Measurements from ENCODE around the gene DAP. TPM values are rescaled to one million over a fixed set of nuclear protein-coding genes. Genes with fewer than 3 reads are reported as not detected.
A peak's percentile ranks its signal among the peaks of the same experiment; 100 is the strongest.

Gene DAP
- polyA plus RNA-seq, 12 donors = 39.2 to 84.9 (median 52.9) TPM; not detected in 1

- DNase-seq = peak; percentile 48
These were observed 65.9 kb downstream of the DAP start for GRCh38 chr5:10695055-10695649.

DNA sequence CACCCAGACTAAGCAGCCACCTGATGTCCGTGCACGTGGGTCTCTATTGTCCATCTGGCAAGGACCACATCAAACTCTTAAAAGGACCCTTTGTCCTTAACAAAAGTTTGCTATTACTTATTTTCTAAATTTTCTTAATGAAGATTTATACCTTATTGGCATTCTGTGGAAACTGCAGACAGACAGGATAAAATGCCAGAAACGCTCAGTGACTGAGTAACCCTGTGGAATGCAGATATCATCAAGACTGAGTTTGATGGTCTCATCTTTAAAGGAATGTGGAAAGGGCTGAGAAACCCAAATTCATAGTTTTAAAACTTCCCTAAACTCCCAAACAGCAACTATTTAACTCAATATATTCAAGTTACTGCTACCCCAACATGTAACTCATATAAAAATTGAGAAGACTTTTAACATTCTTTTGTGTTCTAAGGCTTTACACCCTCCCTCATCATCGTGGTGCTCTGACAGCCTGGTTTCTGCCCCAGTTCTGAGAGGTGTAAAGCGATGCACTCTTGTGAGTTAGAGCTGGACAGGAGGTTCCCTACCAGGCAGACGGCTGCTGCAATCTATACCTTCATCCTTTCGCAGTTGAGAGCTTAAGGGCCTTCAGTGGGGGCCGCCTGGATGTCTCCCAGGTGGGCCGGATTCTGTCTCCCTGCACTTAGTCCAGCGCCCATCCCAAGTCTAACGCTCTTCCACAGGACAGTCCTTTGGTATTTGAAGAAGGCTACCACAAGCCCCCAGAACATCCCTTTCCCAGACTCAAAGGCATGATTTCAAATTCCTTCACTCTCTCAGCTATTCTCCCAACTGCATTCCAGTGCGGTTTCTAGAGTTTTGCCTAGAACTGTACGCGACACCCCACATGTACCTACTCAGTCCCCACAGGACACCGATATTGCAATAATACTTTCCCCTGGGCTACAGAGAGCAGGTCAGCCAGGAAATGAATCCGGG lies 68.9 kb downstream of the DAP start:
- no peak for DNase-seq

DNA sequence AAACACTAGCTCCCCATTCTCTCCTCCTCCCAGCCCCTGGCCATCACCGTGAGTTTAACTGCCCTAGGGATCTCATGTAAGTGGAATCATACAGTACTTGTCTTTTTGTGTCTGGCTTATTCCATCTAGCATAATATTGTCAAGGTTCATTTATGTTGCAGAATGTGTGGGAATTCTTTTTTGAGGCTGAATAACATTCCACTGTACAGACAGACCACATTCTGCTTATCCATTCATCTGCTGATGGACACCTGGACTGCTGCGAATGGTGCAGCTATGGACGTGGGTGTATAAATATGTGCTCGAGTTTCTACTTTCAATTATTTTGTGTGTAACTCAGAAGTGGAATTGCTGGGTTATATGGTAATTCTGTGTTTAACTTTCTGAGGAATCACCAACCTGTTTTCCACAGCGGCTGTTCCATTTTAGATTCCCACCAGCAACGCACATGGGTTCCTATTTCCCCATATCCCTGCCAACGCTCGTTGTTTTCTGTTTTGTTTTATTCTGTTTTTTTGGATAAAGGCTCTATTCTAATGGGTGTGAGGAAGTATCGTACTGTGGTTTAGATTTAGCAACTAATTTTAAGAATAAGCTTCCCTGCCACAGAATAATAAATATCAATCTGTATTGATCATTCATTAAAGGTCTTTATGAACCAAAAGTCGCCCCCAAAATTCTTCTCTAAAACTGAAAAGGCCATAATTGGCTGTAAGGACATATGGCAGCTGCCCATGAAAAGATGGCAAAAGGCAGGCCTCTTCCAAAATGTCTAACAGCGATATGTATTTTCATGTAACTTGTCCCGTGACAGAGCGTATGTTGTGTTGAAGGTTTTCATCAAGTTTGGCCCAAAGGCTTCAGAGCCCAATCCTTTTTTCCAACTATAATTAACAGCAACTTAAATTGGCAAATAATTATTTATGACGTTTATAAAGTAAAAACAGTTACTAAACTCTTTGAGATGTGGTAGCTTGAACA lies 70.3 kb downstream of the DAP start:
- no peak for DNase-seq

DNA sequence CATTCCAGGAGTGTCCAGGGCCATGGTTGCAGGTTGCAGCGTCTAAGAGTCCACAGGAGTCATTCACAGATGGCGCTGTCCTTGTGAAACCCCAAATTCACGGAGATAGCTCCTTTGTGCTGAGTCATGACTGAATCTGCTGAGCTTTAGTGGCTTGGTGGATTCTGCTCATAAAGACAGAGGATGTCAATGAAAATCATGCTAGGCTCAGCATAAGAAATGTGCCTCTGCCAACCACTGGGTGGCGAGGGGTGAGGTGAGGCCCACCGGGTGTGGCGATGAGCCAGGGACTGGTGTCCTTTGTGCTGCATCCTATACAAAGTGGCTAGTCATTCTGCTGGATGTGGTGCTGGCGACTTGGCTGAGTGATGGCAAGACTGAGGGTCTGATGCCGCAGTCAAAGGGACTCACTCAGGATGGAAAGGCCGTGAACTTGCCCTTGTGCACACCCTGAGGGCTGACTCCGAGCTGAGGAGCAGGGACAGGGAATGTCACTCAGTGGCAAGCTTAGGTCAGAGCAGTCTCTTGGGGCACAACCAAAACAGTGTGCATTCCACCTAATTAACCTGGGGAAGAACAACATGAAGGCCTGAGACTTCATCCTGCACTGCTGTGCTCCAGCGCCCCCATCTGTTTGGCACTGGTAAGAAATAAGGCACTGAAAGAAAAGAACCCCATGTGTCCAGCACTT lies 71.5 kb downstream of the DAP start:
- no peak for DNase-seq

DNA sequence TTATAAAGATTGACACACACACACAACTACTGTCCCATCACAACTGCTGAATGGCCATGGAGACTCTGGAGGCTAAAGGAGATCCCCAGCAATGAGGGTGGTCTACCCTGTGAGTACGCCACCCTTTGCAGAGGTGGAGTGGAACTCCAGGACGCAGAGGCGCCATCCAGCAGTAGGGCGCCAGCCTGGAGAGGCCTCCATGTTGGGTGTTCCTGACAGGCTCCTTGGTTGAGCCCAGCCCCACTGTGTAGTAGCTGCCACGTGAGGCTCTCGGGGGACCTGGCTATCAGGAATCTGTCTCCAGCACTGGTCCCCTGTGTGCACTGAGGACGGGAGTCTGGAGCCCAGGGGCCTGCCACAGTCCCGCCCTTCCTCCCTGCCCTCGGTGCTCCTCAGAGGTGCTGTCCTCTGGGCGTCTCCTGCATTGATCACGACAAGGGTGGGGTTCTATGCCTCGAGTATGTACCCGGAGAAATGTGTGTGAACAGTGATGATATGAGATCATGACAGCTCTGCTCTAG lies 72.3 kb downstream of the DAP start:
- DNase-seq = no peak

DNA sequence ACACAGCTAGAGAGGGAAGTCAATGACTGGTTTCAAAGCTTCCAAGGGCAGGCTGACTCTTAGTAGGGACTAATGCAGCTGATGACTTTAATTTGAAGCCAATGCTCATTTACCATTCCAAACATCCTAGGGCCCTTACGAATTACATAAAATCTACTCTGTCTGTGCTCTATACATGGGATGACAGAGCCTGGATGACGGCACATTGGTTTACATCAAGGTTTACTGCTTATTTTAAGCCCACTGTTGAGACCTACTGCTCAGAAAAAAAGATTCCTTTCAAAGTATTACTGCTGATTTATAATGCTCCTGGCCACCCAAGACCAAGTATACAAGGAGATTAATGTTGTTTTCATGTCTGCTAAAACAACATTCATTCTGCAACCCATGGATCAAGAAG lies 74.1 kb downstream of the DAP start:
- no peak for DNase-seq

- no peak for DNase-seq
These were observed 75.9 kb downstream of the DAP start for GRCh38 chr5:10685115-10685521.

DNA sequence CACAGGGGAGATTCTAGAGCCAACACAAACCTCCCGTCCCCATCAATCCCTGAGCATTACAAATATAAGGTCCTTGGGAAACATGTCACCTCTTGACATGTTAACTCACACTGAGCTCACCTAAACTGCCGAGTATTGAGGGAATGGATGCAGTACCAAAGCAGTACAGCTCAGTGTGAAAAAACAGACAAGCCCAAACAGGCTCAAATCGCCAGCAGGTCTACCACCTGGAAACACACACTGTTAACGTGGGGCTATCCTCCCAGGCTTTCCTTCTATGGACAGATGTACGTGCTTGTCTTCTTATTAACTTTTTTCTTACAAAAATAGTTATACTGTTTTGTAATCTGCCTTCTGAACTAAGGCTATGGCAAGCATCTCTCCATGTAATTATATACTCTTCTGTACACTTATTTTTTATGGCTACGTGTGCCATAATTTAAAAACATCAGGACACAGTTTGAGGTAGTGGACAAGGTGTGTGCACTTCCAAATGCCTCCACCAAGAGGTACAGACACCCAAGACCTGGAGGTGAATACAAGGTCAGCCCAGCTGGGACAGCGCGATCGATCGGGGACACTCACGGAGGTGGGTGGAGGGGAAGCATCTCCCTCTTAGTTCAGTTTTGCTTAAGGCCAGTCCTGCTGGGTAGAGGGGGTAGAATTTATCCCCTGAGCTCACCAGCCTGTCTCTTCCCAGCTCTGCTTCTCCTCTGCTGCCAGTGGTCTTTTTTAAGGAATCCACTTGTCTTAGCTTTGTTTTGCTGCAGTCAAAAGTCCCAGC lies 76.5 kb downstream of the DAP start:
- no peak for DNase-seq

- no peak for DNase-seq
These were observed 78.1 kb downstream of the DAP start for GRCh38 chr5:10682801-10683525.

DNA sequence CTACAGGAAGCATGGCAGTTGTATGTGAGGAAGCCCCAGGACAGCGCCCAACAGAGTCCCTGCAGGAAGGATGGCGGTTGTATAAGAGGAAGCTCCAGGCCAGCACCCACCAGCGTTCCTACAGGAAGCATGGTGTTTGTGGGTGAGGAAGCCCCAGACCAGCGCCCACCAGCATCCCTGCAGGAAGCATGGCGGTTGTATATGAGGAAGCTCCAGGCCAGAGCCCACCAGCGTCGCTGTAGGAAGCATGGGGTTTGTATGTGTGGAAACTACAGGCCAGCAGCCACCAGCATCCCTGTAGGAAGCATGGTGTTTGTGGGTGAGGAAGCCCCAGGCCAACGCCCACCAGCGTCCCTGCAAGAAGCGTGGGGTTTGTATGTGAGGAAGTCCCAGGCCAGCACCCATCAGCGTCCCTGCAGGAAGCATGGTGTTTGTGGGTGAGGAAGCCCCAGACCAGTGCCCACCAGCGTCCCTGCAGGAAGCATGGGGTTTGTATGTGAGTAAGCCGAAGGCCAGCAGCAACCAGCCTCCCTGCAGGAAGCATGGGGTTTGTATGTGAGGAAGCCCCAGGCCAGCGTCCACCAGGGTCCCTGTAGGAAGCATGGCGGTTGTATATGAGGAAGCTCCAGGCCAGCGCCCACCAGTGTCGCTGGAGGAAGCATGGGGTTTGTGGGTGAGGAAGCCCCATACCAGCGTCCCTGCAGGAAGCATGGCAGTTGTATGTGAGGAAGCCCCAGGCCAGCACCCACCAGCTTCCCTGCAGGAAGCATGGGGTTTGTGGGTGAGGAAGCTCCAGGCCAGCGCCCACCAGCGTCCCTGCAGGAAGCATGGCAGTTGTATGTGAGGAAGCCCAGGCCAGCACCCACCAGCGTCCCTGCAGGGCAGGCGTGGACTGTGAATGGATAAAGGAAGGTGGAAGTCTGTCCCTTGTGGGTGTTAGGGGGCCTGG lies 79.0 kb downstream of the DAP start:
- no peak for DNase-seq

DNA sequence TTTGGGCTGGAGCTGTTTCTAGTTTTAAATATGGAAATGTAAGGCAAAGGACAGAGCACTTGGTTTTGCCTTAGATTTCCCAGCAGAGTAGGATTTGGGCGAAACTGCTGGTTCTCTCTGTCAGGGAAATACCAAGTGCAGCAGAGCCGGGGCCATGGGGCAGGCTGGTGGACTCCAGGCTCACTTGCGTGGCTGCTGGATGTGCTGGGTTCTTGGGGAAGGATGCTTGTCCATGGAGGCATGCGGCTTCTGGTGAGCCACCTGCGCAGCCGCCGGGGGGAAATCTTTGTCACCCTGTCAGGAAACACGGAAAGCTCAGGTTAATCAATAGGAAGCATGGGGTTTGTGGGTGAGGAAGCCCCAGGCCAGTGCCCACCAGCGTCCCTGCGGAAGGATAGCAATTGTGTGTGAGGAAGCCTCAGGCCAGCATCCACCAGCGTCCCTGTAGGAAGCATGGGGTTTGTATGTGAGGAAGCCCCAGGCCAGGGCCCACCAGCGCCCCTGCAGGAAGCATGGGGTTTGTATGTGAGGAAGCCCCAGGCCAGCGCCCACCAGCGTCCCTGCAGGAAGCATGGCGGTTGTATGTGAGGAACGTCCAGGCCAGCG lies 80.1 kb downstream of the DAP start:
- DNase-seq = no peak

- no peak for DNase-seq
These were observed 81.6 kb downstream of the DAP start for GRCh38 chr5:10679336-10679988.

- no peak for DNase-seq
These were observed 82.8 kb downstream of the DAP start for GRCh38 chr5:10678244-10678643.

DNA sequence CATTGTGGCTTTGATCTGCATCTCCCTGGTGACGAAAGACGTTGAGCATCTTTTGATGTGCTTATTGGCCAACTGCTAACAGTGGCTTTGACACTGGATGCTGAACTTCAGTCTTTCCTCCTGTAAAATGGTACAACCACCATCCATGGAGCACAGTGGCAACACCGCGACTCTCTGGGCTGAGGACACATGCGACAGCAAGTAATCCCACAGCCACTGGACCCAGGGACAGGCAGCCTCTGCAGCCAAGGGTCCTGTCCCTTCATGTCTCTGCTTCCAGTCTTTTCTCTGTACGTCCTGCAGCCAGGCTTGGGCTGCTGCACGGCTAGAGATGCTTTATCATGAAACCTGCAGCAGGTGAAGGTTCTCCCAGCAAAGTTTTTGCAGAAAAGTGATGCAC lies 83.5 kb downstream of the DAP start:
- no peak for DNase-seq

DNA sequence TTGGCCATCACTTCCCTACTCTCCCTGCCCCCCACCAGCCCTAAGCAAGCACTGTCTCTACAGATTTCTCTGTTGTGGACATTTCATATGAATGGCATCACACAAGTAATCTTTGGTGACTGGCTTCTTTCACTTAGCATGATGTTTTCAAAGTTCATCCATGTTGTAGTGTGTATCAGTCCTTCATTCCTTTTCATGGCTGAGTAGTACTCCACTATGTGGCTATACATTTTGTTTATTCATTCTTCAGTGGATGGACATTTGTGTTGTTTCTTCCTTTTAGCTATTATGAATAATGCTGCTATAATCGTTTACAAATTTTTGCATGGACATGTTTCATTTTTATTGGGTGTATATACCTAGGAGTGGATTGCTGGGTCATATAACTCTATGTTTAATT lies 84.1 kb downstream of the DAP start:
- no peak for DNase-seq

DNA sequence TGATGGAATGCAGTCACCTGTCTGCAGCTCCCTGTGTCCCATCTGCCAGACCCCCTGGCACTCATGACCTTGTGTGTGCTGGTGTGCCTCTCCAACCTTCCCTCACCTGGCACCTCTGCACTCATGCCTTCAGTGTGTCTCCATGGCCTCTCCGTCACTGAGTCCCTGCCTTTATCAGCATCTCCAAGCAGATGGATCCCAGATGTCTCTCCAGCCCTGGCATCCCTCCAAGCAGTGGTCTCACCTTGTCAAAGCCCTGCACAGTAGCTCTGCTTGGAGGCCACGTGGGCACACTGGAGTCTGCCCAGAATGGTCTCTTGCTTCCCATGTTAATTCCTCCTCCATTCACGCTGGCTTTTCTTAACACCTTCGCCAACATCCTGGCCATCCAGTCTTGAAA lies 84.8 kb downstream of the DAP start:
- DNase-seq = no peak

DNA sequence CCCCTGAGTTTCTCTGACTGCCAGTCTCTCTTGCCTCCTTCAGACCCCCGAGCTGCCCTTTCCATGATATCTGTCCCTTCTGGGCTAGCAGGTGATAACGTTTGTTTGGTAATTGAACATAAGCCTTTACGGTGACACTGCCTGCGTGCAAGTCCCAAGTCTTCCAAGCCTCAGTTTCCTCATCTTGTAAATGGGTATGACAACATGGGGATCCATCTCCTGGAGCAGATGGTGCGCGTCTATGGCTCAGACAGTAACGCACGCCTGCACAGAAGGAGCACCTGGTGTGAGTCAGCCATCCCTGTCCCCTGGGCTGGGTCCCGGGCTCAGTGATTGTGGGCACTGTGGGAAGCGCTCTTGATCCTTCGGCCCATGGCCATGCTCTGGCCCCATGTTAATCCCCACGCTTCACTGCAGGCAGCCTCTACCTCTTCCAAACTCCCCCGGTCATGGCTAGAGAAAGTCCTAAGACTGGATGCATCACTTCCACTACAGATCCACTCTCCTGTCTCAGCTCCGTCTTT lies 85.8 kb downstream of the DAP start:
- no peak for DNase-seq

All from muscle of arm (tissue), 12 donors.